Fibroblast of pulmonary artery (primary cell): ENCODE data around the gene ANKRD53.

ENCODE experiments used
- DNase-seq: peaks from one replicate; pipeline ENCODE4 v3.0.0-alpha.2; 2010; ENCODE audit warnings: low read depth
- H3K4me3 ChIP-seq: replicated peaks from 2 replicates; pipeline ENCODE4 v1.5.1; 2011; ENCODE audit warnings: low read depth, mild to moderate bottlenecking, control low read depth, low read length, moderate library complexity
- CTCF ChIP-seq: IDR thresholded peaks from 2 replicates; pipeline ENCODE4 v1.5.1; 2011; ENCODE audit warnings: mild to moderate bottlenecking, control low read depth, low read length, inconsistent platforms; ENCODE audit errors: missing control alignments

The ANKRD53 gene

GRCh38 chr2:70978341-70979179, at the start of gene ANKRD53:
TSS of gene ANKRD53 (plus strand) at chr2:70978630. CDS start at chr2:70978646, 16 bp downstream.
- no peak for TF ChIP-seq CTCF
- H3K4me3 ChIP-seq = peak within 1 kb of the TSS; percentile 59
- peak; percentile 37 for DNase-seq

- no peak for DNase-seq
- H3K4me3 ChIP-seq = no peak overlapping the region
- TF ChIP-seq CTCF = no peak
Measured at GRCh38 chr2:70930371-70931329, 47.8 kb upstream of the ANKRD53 start.

GRCh38 chr2:70931376-70932000, 46.9 kb upstream of the ANKRD53 start:
- no peak for TF ChIP-seq CTCF
- no peak for DNase-seq
- no peak overlapping the region for H3K4me3 ChIP-seq

GRCh38 chr2:70932631-70933230, 45.7 kb upstream of the ANKRD53 start:
- DNase-seq = no peak

GRCh38 chr2:70934981-70935380, 43.4 kb upstream of the ANKRD53 start:
- H3K4me3 ChIP-seq = no peak overlapping the region
- TF ChIP-seq CTCF = no peak
- DNase-seq = no peak

More at GRCh38 chr2:70932631-70933230, 45.7 kb upstream of the ANKRD53 start:
- no peak for TF ChIP-seq CTCF
- H3K4me3 ChIP-seq = no peak overlapping the region

- TF ChIP-seq CTCF = no peak
- DNase-seq = no peak
- no peak within 1 kb of the TSS for H3K4me3 ChIP-seq
Measured at GRCh38 chr2:70935468-70936164, 42.8 kb upstream of the ANKRD53 start, which contains the start of gene ATP6V1B1. TSS of gene ATP6V1B1 (plus strand) at chr2:70935900. CDS start at chr2:70935955, 55 bp downstream.
